IMR-90 (cell line): Measurements from ENCODE around the gene AGGF1. TPM values are rescaled to one million over a fixed set of nuclear protein-coding genes. Genes with fewer than 3 reads are reported as not detected.
"Not testable (repeated sequence)": the region's sequence is repeated elsewhere in the genome, so short reads cannot be mapped to it uniquely, and the experiment has no call there.

Experiments
- ATAC-seq: fragments of 200-7000 bp; cut with Tn5 transposase; 2 replicates; pipeline ENCODE4 v1.9.1; 2020; ENCODE audit warnings: low read depth, mild to moderate bottlenecking, moderate library complexity
- BruUV-seq: library from RNA; stranded (reverse); fragments of 400-500 nt; replicated peaks from 2 replicates; lab custom pipeline; 2021; lab: Mats Ljungman, UMichigan
- CTCF ChIA-PET: fragments of 300-600 bp; formaldehyde crosslinking; extraction: SDS; loops from one replicate; lab custom pipeline; 2021; ENCODE audit warnings: antibody characterized with exemption; lab: Yijun Ruan, JAX
- POLR2A ChIA-PET: fragments of 300-600 bp; sonication (Branson Sonifier 250); formaldehyde crosslinking; loops from one replicate; lab custom pipeline; 2022; ENCODE audit warnings: antibody characterized with exemption; ENCODE audit not compliant: unreplicated experiment; lab: Charles Lee
- DNase-seq: peaks from one replicate; pipeline ENCODE4 v3.0.0; 2013
- H2AFZ ChIP-seq: replicated peaks from 2 replicates; pipeline ENCODE3; 2013; ENCODE audit warnings: low read length, mild to moderate bottlenecking; ENCODE audit not compliant: poor library complexity
- H2AK5ac ChIP-seq: 2 replicates; pipeline ENCODE4 v1.6.1; 2013; ENCODE audit warnings: low read depth, low read length, inconsistent platforms
- H2AK9ac ChIP-seq: replicated peaks from 2 replicates; pipeline ENCODE3; 2013; ENCODE audit warnings: mild to moderate bottlenecking, low read depth, low read length, moderate library complexity; ENCODE audit not compliant: poor library complexity
- H2BK120ac ChIP-seq: 2 replicates; pipeline ENCODE4 v1.6.1; 2013; ENCODE audit warnings: low read depth, low read length, inconsistent platforms
- H2BK15ac ChIP-seq: 3 replicates; pipeline ENCODE4 v1.6.1; 2013; ENCODE audit warnings: low read depth, low read length, inconsistent platforms
- H2BK20ac ChIP-seq: 2 replicates; pipeline ENCODE4 v1.6.1; 2013; ENCODE audit warnings: low read depth, mild to moderate bottlenecking, inconsistent platforms, low read length, moderate library complexity
- H2BK5ac ChIP-seq: 2 replicates; pipeline ENCODE4 v1.6.1; 2013; ENCODE audit warnings: mild to moderate bottlenecking, low read depth, low read length, inconsistent platforms; ENCODE audit not compliant: poor library complexity, severe bottlenecking
- H3K14ac ChIP-seq: replicated peaks from 2 replicates; pipeline ENCODE4 v1.6.1; 2013; ENCODE audit warnings: low read depth, low read length, inconsistent platforms
- H3K18ac ChIP-seq: 2 replicates; pipeline ENCODE4 v1.6.1; 2013; ENCODE audit warnings: low read depth, low read length, control low read depth
- H3K23ac ChIP-seq: 2 replicates; pipeline ENCODE4 v1.6.1; 2013; ENCODE audit warnings: low read depth, low read length, inconsistent platforms
- H3K27ac ChIP-seq: 2 replicates; pipeline ENCODE4 v1.5.1; 2013; ENCODE audit warnings: mild to moderate bottlenecking, control low read depth, low read length; ENCODE audit not compliant: insufficient read depth
- H3K27me3 ChIP-seq: 2 replicates; pipeline ENCODE4 v1.6.1; 2013; ENCODE audit warnings: low read length; ENCODE audit not compliant: control insufficient read depth, insufficient read depth
- H3K36me3 ChIP-seq: 2 replicates; pipeline ENCODE4 v1.6.1; 2013; ENCODE audit warnings: low read length, mixed read lengths; ENCODE audit not compliant: control insufficient read depth, insufficient read depth
- H3K4ac ChIP-seq: 2 replicates; pipeline ENCODE4 v1.6.1; 2013; ENCODE audit warnings: low read depth, low read length, inconsistent platforms
- H3K4me1 ChIP-seq: 2 replicates; pipeline ENCODE4 v1.6.1; 2013; ENCODE audit warnings: low read length, mixed read lengths; ENCODE audit not compliant: control insufficient read depth, insufficient read depth
- H3K4me2 ChIP-seq: 2 replicates; pipeline ENCODE4 v1.6.1; 2013; ENCODE audit warnings: low read depth, mild to moderate bottlenecking, control low read depth, low read length, moderate library complexity
- H3K4me3 ChIP-seq: 2 replicates; pipeline ENCODE4 v1.5.1; 2013; ENCODE audit warnings: low read depth, mild to moderate bottlenecking, control low read depth, low read length, moderate library complexity; ENCODE audit not compliant: insufficient read depth
- H3K56ac ChIP-seq: 2 replicates; pipeline ENCODE4 v1.6.1; 2013; ENCODE audit warnings: low read length, inconsistent platforms; ENCODE audit not compliant: insufficient read depth; ENCODE audit errors: extremely low read depth
- H3K79me1 ChIP-seq, 2 experiments: 2 replicates each; pipeline ENCODE4 v1.6.1; 2013; ENCODE audit warnings: low read length in 2 of 2, inconsistent platforms in 1 of 2, low read depth in 1 of 2
- H3K9ac ChIP-seq: 2 replicates; pipeline ENCODE4 v1.6.1; 2013; ENCODE audit warnings: low read depth, low read length, control low read depth
- H3K9me1 ChIP-seq: 2 replicates; pipeline ENCODE4 v1.6.1; 2013; ENCODE audit warnings: low read length, inconsistent platforms; ENCODE audit not compliant: insufficient read depth
- H3K9me3 ChIP-seq: 2 replicates; pipeline ENCODE4 v1.6.1; 2013; ENCODE audit warnings: low read length; ENCODE audit not compliant: control insufficient read depth, insufficient read depth
- H4K20me1 ChIP-seq: 2 replicates; pipeline ENCODE4 v1.6.1; 2013; ENCODE audit warnings: low read length, inconsistent platforms; ENCODE audit not compliant: insufficient read depth
- H4K5ac ChIP-seq: 2 replicates; pipeline ENCODE4 v1.6.1; 2013; ENCODE audit warnings: mild to moderate bottlenecking, low read depth, low read length, control low read depth
- H4K8ac ChIP-seq, 2 experiments: 2 replicates each; pipeline ENCODE4 v1.6.1; 2013; ENCODE audit warnings: low read depth in 2 of 2, low read length in 2 of 2, control low read depth in 1 of 2, inconsistent platforms in 1 of 2
- H4K91ac ChIP-seq: 2 replicates; pipeline ENCODE4 v1.6.1; 2013; ENCODE audit warnings: low read depth, low read length, inconsistent platforms; ENCODE audit not compliant: insufficient read depth
- WGBS, 2 experiments: methylation state at CpG; one replicate each; pipeline versions ENCODE4 v1.1.5 to v1.1.7; 2013; ENCODE audit warnings: missing lambda C conversion rate in 2 of 2; ENCODE audit not compliant: insufficient read length in 1 of 2; ENCODE audit errors: extremely low coverage in 2 of 2; 5-methylcytosine and 5-hydroxymethylcytosine counted together
- dilution Hi-C: fragments of 300-500 bp; cut with HindIII; formaldehyde crosslinking; loops from one replicate; pipeline ENCODE4 v1.14.3; 2018; ENCODE audit warnings: low sequenced_read_pairs; ENCODE audit not compliant: unreplicated experiment
- in situ Hi-C: fragments of 300-500 bp; cut with MboI; formaldehyde crosslinking; loops from 3 replicates; pipeline ENCODE4 v1.14.3; 2019; ENCODE audit warnings: low sequenced_read_pairs, inconsistent platforms, mixed read lengths
- intact Hi-C: fragments of 100-400 bp; cut with micrococcal nuclease; formaldehyde crosslinking; loops from 2 replicates; pipeline ENCODE4 v1.10.0; 2022
- microRNA-seq, 2 experiments: library from miRNA; stranded (forward) in 1 of 2; unstranded in 1 of 2; fragments of 10-50 nt in 1 of 2; fragments of <30 nt in 1 of 2; gene quantifications in 1 of 2; microRNA quantifications in 1 of 2; one replicate each; pipeline versions ENCODE3 to v1.1.0; 2013 to 2020; ENCODE audit not compliant: insufficient read depth in 1 of 2, insufficient read length in 1 of 2, unreplicated experiment in 1 of 2
- polyA plus RNA-seq, 3 experiments: library from polyadenylated mRNA; depleted of rRNA; stranded (reverse); fragments of >200 nt; gene quantifications; 2 replicates each; pipeline ENCODE4 v1.2.3, GENCODE V29; 2012; ENCODE audit warnings: low replicate concordance in 1 of 3
- small RNA-seq, 5 experiments: library from RNA; depleted of rRNA; stranded (forward); fragments of <200 nt; gene quantifications; one replicate each; pipeline ENCODE3, GENCODE V24; 2012
- total RNA-seq: library from RNA; depleted of rRNA; stranded (reverse); fragments of >200 nt; gene quantifications from 2 replicates; pipeline ENCODE4 v1.2.3, GENCODE V29; 2012; rRNA removed

The AGGF1 gene
- total and polyA plus RNA-seq, 2 of the 4 experiments (the other 2 are of a cell fraction) = 7.3 to 8.4 TPM

DNA sequence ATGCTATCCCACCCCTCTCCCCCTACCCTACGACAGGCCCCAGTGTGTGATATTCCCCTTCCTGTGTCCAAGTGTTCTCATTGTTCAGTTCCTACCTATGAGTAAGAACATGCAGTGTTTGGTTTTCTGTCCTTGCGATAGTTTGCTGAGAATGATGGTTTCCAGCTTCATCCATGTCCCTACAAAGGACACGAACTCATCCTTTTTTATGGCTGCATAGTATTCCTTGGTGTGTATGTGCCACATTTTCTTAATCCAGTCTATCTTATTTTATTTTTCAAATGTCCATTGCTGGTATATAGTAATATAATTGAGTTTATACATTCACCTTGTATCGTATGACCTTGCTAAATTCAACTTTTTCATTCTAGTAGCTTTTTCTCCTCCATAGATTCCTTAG lies 76.8 kb downstream of the AGGF1 start:
- H2BK120ac ChIP-seq, H3K56ac ChIP-seq, H2AFZ ChIP-seq, H3K23ac ChIP-seq, H3K36me3 ChIP-seq, H4K8ac ChIP-seq, intact Hi-C loops, H3K4me2 ChIP-seq, H3K9me1 ChIP-seq, DNase-seq, H3K9ac ChIP-seq, H4K5ac ChIP-seq, H2BK20ac ChIP-seq, H2BK5ac ChIP-seq, H3K18ac ChIP-seq, H3K27ac ChIP-seq, in situ Hi-C loops, H3K14ac ChIP-seq, H3K9me3 ChIP-seq, H4K91ac ChIP-seq, ATAC-seq, dilution Hi-C loops, H3K4ac ChIP-seq, H2AK9ac ChIP-seq, POLR2A ChIA-PET, H3K79me1 ChIP-seq, H2AK5ac ChIP-seq, H3K4me1 ChIP-seq, H4K20me1 ChIP-seq, BruUV-seq, H3K4me3 ChIP-seq, H3K27me3 ChIP-seq, H2BK15ac ChIP-seq: not testable (repeated sequence)
- CTCF ChIA-PET = interaction anchor here (0.6 kb wide), 1 partner anchor 19 kb away, joined by 4 read pairs; no protein-coding TSS in a partner anchor
- no CpG with 5 or more reads among the region's 4 CpGs for WGBS, 2 experiments

Small RNA genes within 50 kb of the gene (microRNA-seq; reads per million reads assigned to microRNA genes)
- gene SNORA47 (ENCODE audit: insufficient read depth, insufficient read length) = 5.2 reads per million

Small RNA genes within 50 kb of the gene (small RNA-seq; reads per million reads assigned to genes)
- 0 to 3.5 (median 0) reads per million in 5 experiments for gene SNORA47

Other genes with a start within 250 kb of the AGGF1 start
- gene F2RL1, start 211.4 kb upstream of the AGGF1 start, total RNA-seq = 9.4 and 12.4 TPM in 2 replicates
- gene F2RL1, start 211.4 kb upstream of the AGGF1 start, polyA plus RNA-seq (2012; rRNA removed) = 4.7 and 5.6 TPM in 2 replicates
- gene S100Z, start 180.4 kb upstream of the AGGF1 start, total RNA-seq = not detected in 2 replicates
- not detected in 2 replicates for gene S100Z, start 180.4 kb upstream of the AGGF1 start, polyA plus RNA-seq (2012; rRNA removed)
- gene CRHBP, start 77.4 kb upstream of the AGGF1 start, total RNA-seq = 0.28 TPM in 1 of 2 replicates, not detected in the other
- gene CRHBP, start 77.4 kb upstream of the AGGF1 start, polyA plus RNA-seq (2012; rRNA removed) = 0.09 and 0.27 TPM in 2 replicates
- gene ZBED3, start 56.9 kb downstream of the AGGF1 start, total RNA-seq = 0.18 and 0.28 TPM in 2 replicates
- gene ZBED3, start 56.9 kb downstream of the AGGF1 start, polyA plus RNA-seq (2012; rRNA removed) = 2.2 and 2.5 TPM in 2 replicates
- gene PDE8B, start 180.3 kb downstream of the AGGF1 start, total RNA-seq = under 0.01 TPM in 2 replicates
- gene PDE8B, start 180.3 kb downstream of the AGGF1 start, polyA plus RNA-seq (2012; rRNA removed) = 0.03 TPM in 1 of 2 replicates, not detected in the other